Stimulated activated CD4-positive, alpha-beta T cell treated with anti-CD3 and anti-CD28 coated beads, Interleukin-12 subunit alpha, Interleukin-12 subunit beta, amount 100 ng/mL, for 48 hours (primary cell): ENCODE results near the gene ZNF385C.

Source experiments
- DNase-seq, 3 donors: peaks; one replicate each; pipeline ENCODE4 v3.0.0-alpha.2; 2020; ENCODE audit warnings: low read depth in 2 of 3, low spot score in 1 of 3

The ZNF385C gene

GRCh38 chr17:41996855-41997164 lies 101.5 kb downstream of the ZNF385C start:
- no peak for DNase-seq

- no peak for DNase-seq
These were observed 105.7 kb downstream of the ZNF385C start for GRCh38 chr17:41992576-41992975.

- no peak for DNase-seq
These were observed 108.4 kb downstream of the ZNF385C start for GRCh38 chr17:41989702-41990419.

GRCh38 chr17:41988418-41988817 lies 109.9 kb downstream of the ZNF385C start:
- no peak for DNase-seq

- DNase-seq: no peak
These were observed 110.6 kb downstream of the ZNF385C start for GRCh38 chr17:41987642-41988041.

- DNase-seq: no peak
These were observed 111.6 kb downstream of the ZNF385C start for GRCh38 chr17:41986634-41987033.

- no peak for DNase-seq
These were observed 112.4 kb downstream of the ZNF385C start for GRCh38 chr17:41985919-41986318.

- no peak for DNase-seq
These were observed 113.8 kb downstream of the ZNF385C start for GRCh38 chr17:41984454-41984853.

- DNase-seq: no peak
These were observed 116.1 kb downstream of the ZNF385C start for GRCh38 chr17:41982026-41982760.

- DNase-seq: no peak
These were observed 120.3 kb downstream of the ZNF385C start for GRCh38 chr17:41977991-41978390.

- no peak for DNase-seq
These were observed 122.0 kb downstream of the ZNF385C start for GRCh38 chr17:41976142-41976768.
